ENCODE results near the gene ACBD6. TPM values are rescaled to one million over a fixed set of nuclear protein-coding genes. Genes with fewer than 3 reads are reported as not detected.

Gene ACBD6
- total RNA-seq, 1 donor = 54.0 TPM

DNA sequence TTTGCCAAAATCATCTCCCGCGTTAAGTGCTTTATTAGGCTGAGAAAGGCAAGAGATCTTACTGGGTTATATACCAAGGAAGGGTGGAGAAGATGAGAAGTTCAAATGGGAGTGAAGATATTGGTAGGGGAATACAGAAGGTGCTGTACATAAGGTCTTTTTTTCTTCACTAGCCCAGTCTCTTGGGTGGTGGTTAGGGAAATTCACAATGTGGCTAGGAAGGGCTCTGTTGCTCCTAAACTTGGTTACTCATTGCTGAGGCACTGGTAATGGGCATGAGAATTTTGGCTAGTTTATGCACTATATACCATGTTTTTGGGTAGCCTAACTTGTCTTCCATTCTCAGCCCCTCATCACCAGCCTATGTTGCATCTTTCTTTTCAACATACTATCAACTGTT lies 221.8 kb downstream of the ACBD6 start:
- no peak overlapping the region for H3K4me3 ChIP-seq (ENCODE audit: low read depth, low read length)
- TF ChIP-seq, protein P1, sequence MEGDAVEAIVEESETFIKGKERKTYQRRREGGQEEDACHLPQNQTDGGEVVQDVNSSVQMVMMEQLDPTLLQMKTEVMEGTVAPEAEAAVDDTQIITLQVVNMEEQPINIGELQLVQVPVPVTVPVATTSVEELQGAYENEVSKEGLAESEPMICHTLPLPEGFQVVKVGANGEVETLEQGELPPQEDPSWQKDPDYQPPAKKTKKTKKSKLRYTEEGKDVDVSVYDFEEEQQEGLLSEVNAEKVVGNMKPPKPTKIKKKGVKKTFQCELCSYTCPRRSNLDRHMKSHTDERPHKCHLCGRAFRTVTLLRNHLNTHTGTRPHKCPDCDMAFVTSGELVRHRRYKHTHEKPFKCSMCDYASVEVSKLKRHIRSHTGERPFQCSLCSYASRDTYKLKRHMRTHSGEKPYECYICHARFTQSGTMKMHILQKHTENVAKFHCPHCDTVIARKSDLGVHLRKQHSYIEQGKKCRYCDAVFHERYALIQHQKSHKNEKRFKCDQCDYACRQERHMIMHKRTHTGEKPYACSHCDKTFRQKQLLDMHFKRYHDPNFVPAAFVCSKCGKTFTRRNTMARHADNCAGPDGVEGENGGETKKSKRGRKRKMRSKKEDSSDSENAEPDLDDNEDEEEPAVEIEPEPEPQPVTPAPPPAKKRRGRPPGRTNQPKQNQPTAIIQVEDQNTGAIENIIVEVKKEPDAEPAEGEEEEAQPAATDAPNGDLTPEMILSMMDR (IDR thresholded peaks at IDR 0.05; ENCODE audit: insufficient read depth, low read length) = no peak
- DNase-seq (ENCODE audit: low read depth) = no peak

DNA sequence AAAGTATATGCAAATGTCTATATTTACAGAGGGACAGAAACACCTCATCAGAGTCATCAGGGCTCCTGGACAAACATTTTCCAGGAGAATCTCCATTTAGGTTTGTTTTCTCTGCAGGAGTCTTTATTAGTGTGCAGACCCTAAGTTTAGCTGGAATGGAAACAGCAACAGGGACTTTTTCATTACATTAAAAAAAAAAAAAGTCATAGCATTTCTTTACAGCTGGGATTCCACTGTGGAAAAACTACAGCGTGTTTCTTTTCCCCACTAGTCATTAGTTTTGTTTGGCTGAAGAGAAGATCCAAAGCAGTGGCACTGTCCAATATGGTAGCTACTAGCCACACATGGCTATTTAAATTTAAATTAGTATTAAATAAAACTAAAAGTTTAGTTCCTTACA lies 222.7 kb downstream of the ACBD6 start:
- TF ChIP-seq, protein P1 (IDR thresholded peaks at IDR 0.05; ENCODE audit: insufficient read depth, low read length) = no peak
- no peak for DNase-seq (ENCODE audit: low read depth)
- no peak overlapping the region for H3K4me3 ChIP-seq (ENCODE audit: low read depth, low read length)

DNA sequence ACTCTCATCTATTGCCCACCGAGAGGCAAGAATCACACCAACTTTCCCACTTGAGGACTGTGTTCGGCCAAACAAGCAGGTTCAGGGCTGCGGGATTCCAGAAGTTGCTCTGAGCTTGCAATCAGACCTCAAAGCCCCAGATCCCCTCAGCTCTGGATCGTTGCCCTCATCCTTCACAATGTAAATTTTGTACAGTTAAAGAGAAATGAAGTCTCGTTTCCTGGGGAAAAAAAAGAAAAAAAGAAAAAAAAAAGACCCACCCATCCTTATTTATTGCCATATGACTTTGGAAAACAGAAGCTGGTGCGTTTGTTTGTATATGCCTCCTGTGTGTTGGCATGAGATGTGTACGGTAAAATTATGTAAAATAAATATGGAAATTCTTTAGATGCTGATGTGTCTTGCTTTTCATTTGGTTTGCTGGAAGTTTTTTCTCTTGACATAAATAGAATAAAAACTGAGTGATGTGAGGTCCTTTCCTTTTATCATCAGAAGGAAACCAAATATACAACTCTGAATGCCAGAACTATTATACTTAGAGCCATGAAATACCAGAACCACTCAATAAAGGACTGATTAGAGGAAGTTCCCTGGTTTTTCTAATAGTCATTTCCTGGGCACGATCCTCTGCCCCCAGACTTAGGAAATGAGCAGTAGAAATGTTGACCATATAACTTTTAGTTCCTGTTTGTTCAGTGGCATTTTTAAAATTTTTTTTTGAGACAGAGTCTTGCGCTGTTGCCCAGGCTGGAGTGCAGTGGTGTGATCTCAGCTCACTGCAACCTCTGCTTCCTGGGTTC lies 223.6 kb downstream of the ACBD6 start:
- TF ChIP-seq, protein P1 (IDR thresholded peaks at IDR 0.05; ENCODE audit: insufficient read depth, low read length) = no peak
- no peak overlapping the region for H3K4me3 ChIP-seq (ENCODE audit: low read depth, low read length)
- DNase-seq (ENCODE audit: low read depth) = no peak

DNA sequence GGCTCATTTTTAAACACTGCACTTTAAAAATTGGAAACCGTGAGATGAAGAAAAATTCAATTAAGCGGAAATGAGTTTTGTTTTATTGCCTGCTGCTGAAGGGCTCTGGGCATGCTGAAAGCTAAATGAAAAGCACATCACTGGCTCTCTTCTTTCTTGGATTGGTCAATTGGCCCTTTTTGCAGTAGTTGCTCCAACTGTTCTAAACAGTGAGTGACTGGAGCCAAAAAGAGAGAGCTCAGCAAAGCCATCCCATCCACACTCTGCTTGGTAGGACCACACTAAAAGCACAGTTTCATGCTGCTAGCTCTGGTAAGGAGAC lies 224.2 kb downstream of the ACBD6 start:
- H3K4me3 ChIP-seq (ENCODE audit: low read depth, low read length) = no peak overlapping the region
- TF ChIP-seq, protein P1 (IDR thresholded peaks at IDR 0.05; ENCODE audit: insufficient read depth, low read length) = no peak
- no peak for DNase-seq (ENCODE audit: low read depth)

DNA sequence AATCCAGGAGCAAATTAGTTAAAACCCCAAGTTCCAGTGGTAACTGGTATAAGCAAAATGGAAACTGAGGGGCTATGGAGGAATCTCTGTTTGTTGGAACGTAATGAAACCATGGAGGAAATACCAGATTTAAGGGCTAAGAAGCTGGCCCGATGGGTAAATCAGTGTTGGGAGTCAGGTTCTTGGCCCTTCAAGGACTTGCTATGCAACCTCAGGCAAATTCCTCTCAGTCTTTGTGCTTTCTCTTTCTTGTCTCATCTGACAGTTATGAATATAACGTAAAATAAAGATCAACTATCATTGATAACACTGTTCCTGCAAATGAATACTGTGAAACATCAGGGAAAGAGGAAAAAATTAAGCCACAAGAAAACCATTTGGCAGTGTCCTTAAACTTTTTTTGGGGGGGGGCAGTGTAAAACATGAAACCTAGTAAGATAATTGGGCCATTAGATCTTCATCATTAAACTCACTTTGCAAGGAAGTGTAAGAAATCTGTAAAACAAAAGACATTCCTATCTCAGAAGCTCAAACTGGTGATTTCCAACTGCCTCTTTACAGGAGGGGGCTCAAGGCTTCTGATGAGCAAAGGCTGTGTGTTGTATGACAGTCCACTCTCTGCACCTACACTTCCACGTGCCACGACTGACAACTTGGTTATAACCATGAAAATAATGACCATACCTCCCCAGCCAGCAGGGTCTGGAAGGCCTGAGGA lies 224.7 kb downstream of the ACBD6 start:
- TF ChIP-seq, protein P1 (IDR thresholded peaks at IDR 0.05; ENCODE audit: insufficient read depth, low read length) = no peak
- no peak for DNase-seq (ENCODE audit: low read depth)
- no peak overlapping the region for H3K4me3 ChIP-seq (ENCODE audit: low read depth, low read length)

DNA sequence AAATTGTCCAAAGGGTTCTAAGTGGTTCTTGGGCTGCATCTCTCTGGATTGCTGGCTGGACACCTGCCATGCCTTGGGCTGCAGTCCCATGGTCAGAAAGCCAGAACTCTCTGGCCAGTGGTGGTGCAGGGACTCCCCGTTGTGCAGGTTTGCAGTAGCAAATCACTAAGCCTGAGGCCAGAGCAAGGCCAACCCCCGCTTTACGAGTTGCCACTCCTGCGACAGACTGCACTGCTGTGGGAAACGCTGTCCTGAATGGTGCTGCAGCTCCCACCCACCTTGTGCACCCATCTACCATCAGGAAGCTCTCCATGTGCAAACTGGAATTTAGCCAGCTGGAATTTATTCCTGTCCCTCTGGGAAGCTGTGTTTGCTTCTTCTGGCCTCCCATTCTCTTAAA lies 226.7 kb downstream of the ACBD6 start:
- no peak overlapping the region for H3K4me3 ChIP-seq (ENCODE audit: low read depth, low read length)
- TF ChIP-seq, protein P1 (IDR thresholded peaks at IDR 0.05; ENCODE audit: insufficient read depth, low read length) = no peak
- no peak for DNase-seq (ENCODE audit: low read depth)
